Measurements from ENCODE around the gene KIT. TPM values are rescaled to one million over a fixed set of nuclear protein-coding genes. Genes with fewer than 3 reads are reported as not detected.
A peak's percentile ranks its signal among the peaks of the same experiment; 100 is the strongest.

Gene KIT
- total RNA-seq, 1 donor from 2014 or later: 14.5 TPM

- H3K36me3 Mint-ChIP-seq (ENCODE audit: low read depth): no peaks in the 10 kb centered on the region
- H3K4me3 Mint-ChIP-seq: no peak overlapping the region
- TF ChIP-seq, protein P1, sequence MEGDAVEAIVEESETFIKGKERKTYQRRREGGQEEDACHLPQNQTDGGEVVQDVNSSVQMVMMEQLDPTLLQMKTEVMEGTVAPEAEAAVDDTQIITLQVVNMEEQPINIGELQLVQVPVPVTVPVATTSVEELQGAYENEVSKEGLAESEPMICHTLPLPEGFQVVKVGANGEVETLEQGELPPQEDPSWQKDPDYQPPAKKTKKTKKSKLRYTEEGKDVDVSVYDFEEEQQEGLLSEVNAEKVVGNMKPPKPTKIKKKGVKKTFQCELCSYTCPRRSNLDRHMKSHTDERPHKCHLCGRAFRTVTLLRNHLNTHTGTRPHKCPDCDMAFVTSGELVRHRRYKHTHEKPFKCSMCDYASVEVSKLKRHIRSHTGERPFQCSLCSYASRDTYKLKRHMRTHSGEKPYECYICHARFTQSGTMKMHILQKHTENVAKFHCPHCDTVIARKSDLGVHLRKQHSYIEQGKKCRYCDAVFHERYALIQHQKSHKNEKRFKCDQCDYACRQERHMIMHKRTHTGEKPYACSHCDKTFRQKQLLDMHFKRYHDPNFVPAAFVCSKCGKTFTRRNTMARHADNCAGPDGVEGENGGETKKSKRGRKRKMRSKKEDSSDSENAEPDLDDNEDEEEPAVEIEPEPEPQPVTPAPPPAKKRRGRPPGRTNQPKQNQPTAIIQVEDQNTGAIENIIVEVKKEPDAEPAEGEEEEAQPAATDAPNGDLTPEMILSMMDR (conservative IDR thresholded peaks at IDR 0.05): no peak
- H3K4me1 Mint-ChIP-seq: peaks cover 23% of the 10 kb centered on the region
- no peaks in the 10 kb centered on the region for H3K9me3 Mint-ChIP-seq
- no peak for DNase-seq (ENCODE audit: low read depth, low spot score)
- peaks cover 47% of the 10 kb centered on the region for H3K27me3 Mint-ChIP-seq (ENCODE audit: low read depth)
- no peak overlapping the region for H3K27ac Mint-ChIP-seq (ENCODE audit: unreplicated experiment)
Observed at GRCh38 chr4:54654753-54655152, 3.0 kb upstream of the KIT start.

DNA sequence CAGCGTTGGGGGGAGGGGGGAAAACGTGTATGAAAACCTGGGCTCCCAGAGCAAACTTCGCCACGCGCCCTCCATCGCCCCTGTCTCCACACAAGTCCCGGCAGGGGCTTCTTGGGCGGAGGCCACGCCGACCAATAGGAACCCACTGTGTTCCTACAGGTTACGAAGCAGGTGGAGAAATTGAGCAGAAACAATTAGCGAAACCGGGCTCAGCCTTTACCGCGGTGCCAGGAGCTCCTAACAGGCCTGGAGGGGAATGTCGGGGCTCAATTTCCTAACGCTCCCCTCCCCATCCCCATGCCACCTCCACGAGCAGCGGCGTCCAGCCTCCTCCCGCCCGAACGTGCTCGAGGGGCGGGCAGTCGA is 589 bp upstream of the KIT start:
- TF ChIP-seq, protein P1 (conservative IDR thresholded peaks at IDR 0.05): no peak
- Mint-ChIP-seq H3K27me3 (ENCODE audit: low read depth) (peaks cover 56% of the 10 kb centered on the region), H3K27ac (ENCODE audit: unreplicated experiment) (no peak overlapping the region), H3K9me3 (no peaks in the 10 kb centered on the region), H3K36me3 (ENCODE audit: low read depth) (no peaks in the 10 kb centered on the region), H3K4me1 (peaks cover 35% of the 10 kb centered on the region), H3K4me3 (peak overlapping the region; percentile 91)
- DNase-seq (ENCODE audit: low read depth, low spot score): no peak

DNA sequence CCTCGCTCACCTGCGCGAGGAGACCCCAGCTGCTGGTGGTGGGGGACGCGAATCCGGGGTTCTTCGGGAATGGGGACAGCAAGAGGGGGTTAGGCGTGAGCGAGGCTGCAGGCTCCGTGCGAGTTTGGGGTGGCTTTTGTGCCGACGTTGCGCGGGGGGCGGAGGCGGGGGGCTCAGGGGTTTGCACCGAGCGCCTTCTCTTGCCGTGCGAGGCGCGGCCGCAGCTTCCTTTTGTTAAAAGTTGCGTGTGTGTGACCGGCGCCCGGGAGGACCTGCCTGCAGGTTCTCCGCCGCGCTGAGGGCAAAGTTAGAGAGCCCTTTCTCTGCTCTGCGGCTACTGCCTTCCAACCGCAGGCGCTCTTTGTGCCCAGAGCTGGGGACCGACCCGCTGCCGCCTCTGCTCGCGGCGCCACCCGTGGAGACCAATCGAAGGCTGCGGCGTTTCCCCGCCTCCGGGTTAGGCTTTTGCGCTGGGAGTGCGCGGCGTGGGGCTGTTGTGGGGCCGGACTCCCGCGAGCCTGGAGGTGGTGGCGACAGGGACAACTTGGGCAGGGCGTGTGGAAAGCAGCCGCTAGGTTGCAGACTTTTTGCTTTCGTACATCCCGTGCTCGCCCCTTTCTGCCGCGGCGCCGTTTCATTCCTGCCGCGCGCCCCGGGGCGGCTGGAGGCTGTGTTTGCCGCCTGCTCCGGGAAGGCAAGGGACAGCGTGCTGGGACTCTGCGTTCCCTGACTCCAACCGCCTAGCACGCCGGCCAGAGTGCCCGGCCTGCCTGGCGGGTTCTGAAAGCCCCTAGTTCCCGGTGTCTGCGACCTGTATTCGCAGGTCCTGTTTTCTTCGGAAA is 716 bp downstream of the KIT start:
- Mint-ChIP-seq H3K4me3 (peak overlapping the region; percentile 94), H3K36me3 (ENCODE audit: low read depth) (no peaks in the 10 kb centered on the region), H3K27me3 (ENCODE audit: low read depth) (peaks cover 54% of the 10 kb centered on the region), H3K27ac (ENCODE audit: unreplicated experiment) (no peak overlapping the region), H3K9me3 (no peaks in the 10 kb centered on the region), H3K4me1 (peaks cover 33% of the 10 kb centered on the region)
- peak; percentile 51 for DNase-seq (ENCODE audit: low read depth, low spot score)
- TF ChIP-seq, protein P1 (conservative IDR thresholded peaks at IDR 0.05): peak; percentile 52

DNA sequence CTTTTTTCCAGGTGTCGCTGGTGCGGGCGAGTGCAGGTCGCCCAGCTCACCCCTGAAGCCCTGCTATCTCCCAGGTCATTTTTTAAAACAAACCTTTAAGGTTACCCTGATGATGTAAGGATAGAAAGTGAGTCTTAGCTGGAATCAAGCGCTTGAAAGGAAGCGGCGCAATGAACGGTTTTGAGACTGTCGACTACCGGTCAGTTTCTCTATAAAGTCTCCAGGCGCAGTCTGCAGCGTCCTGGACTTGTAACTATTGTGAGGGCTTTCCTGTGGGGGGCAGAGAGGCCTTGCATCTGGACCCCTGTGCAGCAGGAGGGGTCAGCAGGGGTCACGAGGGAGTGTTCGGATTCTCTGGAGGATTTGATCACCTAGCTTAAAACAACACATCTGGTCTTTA is 1.6 kb downstream of the KIT start:
- Mint-ChIP-seq H3K4me1 (peaks cover 26% of the 10 kb centered on the region), H3K9me3 (no peaks in the 10 kb centered on the region), H3K27ac (ENCODE audit: unreplicated experiment) (no peak overlapping the region), H3K27me3 (ENCODE audit: low read depth) (peaks cover 49% of the 10 kb centered on the region), H3K36me3 (ENCODE audit: low read depth) (no peaks in the 10 kb centered on the region), H3K4me3 (peak overlapping the region; percentile 94)
- DNase-seq (ENCODE audit: low read depth, low spot score): no peak
- TF ChIP-seq, protein P1 (conservative IDR thresholded peaks at IDR 0.05): no peak

- Mint-ChIP-seq H3K4me1 (peaks cover 23% of the 10 kb centered on the region), H3K27ac (ENCODE audit: unreplicated experiment) (no peak overlapping the region), H3K4me3 (peak overlapping the region; percentile 94), H3K9me3 (no peaks in the 10 kb centered on the region), H3K36me3 (ENCODE audit: low read depth) (no peaks in the 10 kb centered on the region), H3K27me3 (ENCODE audit: low read depth) (peaks cover 46% of the 10 kb centered on the region)
- TF ChIP-seq, protein P1 (conservative IDR thresholded peaks at IDR 0.05): no peak
- no peak for DNase-seq (ENCODE audit: low read depth, low spot score)
Observed at GRCh38 chr4:54659749-54660535, 2.2 kb downstream of the KIT start.

Data from neural crest cell (in vitro differentiated cells).